ENCODE results near the gene SETD2.

The SETD2 gene

DNA sequence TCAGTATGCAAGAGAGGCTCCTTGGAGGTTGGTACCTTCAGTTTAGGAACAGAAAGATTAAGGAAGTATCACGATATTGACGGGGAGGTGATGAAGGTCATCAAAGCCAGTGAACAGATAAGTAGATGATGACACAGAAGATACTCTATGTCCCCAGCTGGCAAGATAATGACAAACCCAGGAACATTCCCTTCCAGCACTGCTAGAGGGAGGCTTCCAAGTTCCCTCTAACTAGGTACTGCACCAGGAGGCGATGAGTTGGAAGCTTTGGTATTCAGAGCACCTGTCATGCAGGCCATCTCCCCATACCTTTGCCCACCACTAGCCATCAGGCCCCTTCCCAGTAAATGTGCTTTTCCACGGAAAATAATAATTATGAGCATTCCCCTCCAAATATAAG lies 143.6 kb downstream of the SETD2 start:
- TF ChIP-seq GATA1 (IDR thresholded peaks at IDR 0.05; ENCODE audit: low read depth, low read length) (no peak), POLR2A (IDR thresholded peaks at IDR 0.05; ENCODE audit: low read length) (no peak)
- no peak for DNase-seq

DNA sequence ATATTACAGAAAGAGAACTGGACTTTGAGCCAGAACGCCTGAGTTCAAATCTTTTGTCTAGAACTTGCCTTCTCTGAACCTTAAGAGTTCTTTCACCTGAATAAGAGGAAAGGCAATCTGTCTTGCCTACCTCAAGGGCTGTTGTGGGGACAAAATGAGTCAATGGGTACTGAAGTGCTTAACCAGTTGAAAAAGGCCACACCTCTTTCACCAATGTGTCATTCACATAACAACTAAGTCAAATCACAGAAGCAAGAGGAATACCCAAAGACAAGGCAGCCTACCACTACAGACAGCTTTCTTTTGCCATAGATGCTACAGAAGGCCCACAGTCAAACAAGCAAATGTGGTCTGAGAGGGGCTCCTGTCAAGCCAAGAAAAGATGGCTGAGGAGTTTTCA lies 144.7 kb downstream of the SETD2 start:
- no peak for DNase-seq
- TF ChIP-seq POLR2A (IDR thresholded peaks at IDR 0.05; ENCODE audit: low read length) = no peak

DNA sequence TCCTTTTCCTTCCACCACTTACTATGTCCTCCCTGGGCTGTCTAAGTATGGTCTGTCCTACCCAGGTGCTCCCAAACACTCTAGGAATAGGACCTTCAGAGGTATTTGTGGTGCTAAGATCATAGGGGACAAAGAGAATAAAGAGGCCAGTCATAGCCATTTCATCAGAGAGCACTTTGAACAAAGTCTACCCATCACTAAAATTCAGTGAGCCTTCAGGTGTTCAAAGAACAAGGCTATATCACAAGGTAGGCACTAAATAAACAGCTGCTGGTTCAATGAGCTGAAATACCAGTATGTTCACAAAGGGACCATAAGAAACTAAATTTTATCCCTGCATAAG lies 145.7 kb downstream of the SETD2 start:
- TF ChIP-seq POLR2A (IDR thresholded peaks at IDR 0.05; ENCODE audit: low read length) (no peak), GATA1 (IDR thresholded peaks at IDR 0.05; ENCODE audit: low read depth, low read length) (no peak)
- no peak for DNase-seq

DNA sequence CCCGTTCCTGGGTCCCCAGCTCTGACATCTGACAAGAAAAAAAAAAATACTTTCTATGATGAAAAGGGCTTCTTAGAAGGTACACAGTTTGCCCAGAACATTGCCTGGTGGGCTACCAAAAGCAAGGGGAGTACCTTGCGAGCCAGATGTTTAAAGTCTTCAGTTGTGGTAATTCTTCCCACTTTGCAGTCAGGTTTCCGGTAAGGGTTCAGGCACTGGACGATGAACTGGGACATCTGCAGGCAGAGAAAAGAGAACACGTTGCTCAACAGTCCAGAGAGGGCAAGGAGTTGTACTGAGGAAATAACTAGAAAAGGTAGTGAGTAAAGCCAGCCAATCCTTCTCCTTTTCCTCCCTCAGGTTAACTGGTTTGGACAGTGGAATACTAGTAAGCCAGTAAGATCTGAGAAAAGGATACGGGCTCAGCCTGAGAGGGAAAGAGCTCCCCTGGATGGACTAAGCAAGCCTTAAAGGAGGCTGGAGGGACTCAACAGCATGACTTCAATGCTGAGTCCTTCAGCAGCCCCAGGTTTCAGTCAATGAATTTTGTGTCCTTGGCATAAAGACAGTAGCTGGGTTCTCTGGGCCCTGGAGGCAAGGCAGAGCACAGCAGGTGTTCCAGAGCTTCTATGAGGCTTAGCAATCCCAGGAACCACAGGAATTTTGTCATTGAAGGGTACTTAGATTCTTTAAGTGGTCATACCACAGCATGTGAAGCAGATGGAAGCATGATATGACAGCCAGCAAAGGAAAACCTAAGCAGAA lies 146.2 kb downstream of the SETD2 start:
- TF ChIP-seq GATA1 (IDR thresholded peaks at IDR 0.05; ENCODE audit: low read depth, low read length) = no peak
- no peak for TF ChIP-seq POLR2A (IDR thresholded peaks at IDR 0.05; ENCODE audit: low read length)
- no peak for DNase-seq

DNA sequence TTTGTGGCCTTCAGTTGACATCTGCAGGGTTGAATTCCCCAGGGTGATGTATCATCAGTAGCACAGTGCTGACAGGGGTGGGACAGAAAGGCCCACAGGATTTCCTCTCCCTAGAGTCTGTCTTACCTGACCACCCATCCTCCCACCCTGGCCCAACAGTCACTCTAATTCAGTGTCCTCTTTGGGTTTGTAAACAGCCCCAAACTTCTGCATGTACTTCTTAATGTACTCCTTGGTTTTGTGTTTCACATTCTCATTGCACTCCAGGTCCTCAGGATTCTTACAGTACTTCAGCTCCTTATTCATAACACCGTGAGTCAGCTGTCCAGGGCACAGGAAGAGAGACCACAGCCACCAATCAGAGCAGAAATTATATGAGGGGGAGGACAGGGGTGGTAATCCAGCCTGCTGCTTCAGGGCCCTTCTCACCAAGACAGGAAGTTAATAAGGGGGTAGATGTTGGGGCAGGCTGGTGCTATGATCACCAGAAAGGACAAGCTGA lies 146.9 kb downstream of the SETD2 start:
- TF ChIP-seq POLR2A (IDR thresholded peaks at IDR 0.05; ENCODE audit: low read length) (no peak), GATA1 (IDR thresholded peaks at IDR 0.05; ENCODE audit: low read depth, low read length) (no peak)
- DNase-seq = no peak

DNA sequence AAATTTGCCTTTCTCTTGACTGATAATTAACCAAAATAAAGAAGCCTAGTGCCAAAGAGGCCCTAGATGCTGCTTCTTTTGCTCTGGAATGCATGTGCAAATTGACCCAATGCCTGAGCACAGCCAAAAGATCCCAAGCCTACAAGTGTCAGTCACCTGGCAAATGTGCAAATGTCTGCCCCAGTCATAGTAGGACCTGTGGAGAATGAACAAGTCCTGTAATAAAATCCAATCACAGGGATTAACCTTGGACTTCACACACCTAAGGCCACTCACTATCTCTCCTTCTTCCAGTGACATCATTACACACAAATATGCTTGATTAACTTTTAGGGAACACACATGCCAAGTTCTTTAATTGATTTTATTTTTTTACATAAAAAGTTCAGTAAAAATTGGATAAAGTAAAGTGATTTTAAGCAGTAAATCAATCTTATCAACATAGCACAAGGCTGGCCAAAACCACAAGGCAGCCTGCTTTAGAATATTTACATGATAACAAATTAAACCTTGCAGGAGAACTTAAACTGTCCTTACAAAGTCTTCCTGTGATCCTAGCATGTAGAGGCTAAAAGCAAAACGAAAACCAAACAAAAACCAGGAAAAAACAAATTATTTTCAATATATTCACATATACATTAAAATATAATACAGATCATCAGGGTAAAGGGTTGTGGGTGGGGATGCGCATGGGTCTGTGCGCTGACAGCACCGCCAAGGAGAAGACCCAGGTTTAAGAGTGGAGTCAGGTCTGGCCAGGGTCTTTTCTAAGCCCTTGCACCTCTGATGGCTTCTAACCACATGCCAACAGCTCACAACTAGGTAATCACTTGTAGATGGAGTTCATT lies 147.6 kb downstream of the SETD2 start:
- DNase-seq = no peak

DNA sequence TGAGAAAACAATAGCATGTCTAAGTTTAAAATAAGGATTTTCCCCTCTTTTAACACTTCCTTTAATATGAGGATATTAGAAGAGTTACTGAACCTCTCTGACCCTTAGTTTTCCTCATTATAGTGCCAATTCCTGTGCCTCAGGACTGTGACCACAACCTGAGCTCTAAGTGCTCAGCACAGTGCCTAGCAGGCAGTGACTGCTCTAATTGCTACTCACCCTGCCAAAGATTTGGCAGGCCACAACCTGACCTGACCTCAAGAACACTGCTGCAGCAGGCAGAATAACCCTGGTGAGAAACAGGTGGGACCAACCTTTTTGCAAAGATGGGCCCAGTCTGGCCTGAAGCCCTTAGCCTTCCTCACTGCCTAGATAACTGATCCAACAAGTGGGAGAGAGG lies 148.8 kb downstream of the SETD2 start:
- TF ChIP-seq GATA1 (IDR thresholded peaks at IDR 0.05; ENCODE audit: low read depth, low read length) (no peak), POLR2A (IDR thresholded peaks at IDR 0.05; ENCODE audit: low read length) (no peak)
- no peak for DNase-seq

More for the DNA sequence above, 147.6 kb downstream of the SETD2 start:
- no peak for TF ChIP-seq GATA1 (IDR thresholded peaks at IDR 0.05; ENCODE audit: low read depth, low read length)
- no peak for TF ChIP-seq POLR2A (IDR thresholded peaks at IDR 0.05; ENCODE audit: low read length)

DNA sequence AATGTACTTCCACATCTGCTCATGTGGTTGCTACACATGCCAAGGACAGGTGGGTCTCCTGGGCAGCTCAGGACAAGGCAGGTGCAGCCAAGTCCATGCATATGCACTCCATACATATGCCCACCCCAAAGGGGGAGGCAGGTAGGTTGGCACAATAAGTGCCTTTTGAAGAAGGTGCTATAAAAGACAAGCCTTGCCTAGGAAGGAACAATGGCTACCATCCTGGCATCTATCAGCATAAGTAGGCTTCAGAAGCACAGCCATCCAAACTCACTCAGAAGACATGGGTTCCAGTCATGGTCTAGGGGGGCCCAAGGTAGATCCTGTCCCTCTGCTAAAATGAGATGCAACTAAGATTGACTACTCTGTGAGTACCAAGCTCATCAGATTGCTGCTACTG lies 149.9 kb downstream of the SETD2 start:
- TF ChIP-seq POLR2A (IDR thresholded peaks at IDR 0.05; ENCODE audit: low read length) = no peak
- TF ChIP-seq GATA1 (IDR thresholded peaks at IDR 0.05; ENCODE audit: low read depth, low read length) = no peak
- DNase-seq = no peak

DNA sequence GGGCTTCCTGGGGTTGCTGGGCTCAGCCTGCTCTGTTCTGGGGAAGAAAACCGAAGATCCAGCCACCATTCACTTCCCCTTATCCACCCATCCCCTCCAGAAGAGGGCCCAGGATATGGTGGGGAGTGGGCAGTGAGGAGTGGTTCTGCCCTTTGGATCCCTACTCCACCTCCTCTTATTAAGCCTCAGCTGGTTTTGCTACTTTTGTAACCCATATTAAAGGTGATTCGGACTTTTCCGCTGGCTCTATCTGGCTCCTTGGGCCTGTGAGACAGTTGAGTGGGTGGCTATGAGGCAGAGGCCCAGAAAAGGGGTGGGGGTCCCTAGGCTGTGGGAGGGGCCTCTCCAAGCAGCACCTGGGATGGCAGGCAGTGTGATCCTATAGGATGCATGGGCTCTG lies 150.7 kb downstream of the SETD2 start:
- DNase-seq = no peak
- TF ChIP-seq POLR2A (IDR thresholded peaks at IDR 0.05; ENCODE audit: low read length) = no peak
- no peak for TF ChIP-seq GATA1 (IDR thresholded peaks at IDR 0.05; ENCODE audit: low read depth, low read length)

DNA sequence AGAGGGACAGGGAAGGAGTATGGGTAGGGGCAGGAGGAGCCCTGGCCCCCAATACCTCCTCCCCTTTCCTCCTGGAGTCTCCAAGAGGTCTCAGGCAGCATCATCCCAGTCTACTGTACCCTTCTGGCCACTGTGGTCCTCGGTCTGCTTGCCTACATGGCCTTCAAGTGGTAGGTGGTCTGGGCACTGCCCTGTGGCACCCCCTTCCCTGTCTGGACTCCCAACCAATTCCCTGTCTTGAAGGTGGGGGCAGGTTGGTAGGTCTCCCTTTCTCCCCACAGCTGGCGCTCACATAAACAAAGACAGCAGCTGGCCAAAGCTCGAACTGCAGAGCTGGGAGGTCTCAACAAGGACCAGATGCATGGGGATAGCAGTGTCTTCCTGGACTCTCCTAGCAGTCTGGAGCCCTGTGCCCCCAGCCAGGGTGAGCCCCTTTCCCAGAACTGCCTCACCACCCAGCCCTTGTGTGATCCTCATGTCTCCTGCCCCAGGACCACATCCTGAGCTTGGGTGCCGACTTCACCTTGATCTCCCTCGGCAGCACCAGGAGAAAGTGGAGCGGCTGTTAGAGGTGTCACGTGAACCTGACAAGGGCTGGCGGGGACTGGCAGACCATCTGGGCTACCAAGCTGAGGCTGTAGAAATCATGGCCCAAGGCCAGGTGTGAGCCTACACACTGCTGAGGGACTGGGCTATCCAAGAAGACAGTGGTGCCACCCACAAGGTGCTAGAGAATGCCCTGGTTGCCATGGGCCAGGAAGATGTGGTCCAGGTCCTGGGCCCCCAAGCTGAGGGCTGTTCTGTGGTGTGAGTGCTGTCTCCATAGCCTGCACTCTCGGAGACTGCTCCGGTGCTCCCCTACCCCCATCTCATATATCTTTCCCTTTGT lies 151.3 kb downstream of the SETD2 start:
- TF ChIP-seq POLR2A (IDR thresholded peaks at IDR 0.05; ENCODE audit: low read length) (no peak), GATA1 (IDR thresholded peaks at IDR 0.05; ENCODE audit: low read depth, low read length) (no peak)
- DNase-seq = no peak

DNA sequence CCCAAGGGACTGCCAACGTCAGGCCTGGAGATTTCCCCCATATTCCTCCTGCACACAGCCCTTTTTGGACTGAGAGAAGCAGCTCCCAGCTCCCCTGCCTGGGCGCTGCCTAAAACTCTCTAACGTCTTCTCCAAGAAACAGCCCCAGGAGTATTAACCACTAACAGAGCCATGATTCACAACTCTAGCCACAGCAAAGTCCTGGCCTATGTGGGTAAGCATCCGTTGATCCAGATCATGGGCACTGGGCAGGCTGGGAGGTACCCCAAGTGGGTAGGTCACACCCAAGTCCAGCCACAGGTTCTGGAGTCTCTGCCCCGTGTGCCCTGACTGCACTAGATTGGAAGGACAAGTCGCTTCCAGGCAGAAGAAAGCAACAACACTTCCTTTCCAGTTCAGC lies 152.5 kb downstream of the SETD2 start:
- TF ChIP-seq GATA1 (IDR thresholded peaks at IDR 0.05; ENCODE audit: low read depth, low read length) (no peak), POLR2A (IDR thresholded peaks at IDR 0.05; ENCODE audit: low read length) (no peak)
- no peak for DNase-seq

DNA sequence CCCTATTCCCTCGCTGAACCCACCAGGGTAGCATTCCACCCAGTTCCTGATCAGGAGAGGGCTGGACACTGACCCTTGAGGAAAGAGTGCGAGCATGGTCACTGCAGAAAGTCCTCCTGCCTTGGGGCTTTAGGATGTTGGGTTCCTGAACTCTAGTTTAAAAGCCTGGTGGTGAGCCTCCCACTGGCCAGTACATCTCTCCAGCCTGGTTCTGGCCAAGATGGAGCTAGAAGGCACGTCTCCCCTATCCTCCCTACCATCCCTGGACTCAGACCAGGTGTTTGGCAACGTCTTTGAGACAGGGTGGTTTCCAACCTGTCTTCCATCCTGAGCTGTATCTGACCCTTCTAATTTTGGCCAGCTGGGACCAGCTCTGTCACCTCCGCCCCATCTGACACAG lies 153.0 kb downstream of the SETD2 start:
- no peak for DNase-seq
- TF ChIP-seq POLR2A (IDR thresholded peaks at IDR 0.05; ENCODE audit: low read length) (no peak), GATA1 (IDR thresholded peaks at IDR 0.05; ENCODE audit: low read depth, low read length) (no peak)

DNA sequence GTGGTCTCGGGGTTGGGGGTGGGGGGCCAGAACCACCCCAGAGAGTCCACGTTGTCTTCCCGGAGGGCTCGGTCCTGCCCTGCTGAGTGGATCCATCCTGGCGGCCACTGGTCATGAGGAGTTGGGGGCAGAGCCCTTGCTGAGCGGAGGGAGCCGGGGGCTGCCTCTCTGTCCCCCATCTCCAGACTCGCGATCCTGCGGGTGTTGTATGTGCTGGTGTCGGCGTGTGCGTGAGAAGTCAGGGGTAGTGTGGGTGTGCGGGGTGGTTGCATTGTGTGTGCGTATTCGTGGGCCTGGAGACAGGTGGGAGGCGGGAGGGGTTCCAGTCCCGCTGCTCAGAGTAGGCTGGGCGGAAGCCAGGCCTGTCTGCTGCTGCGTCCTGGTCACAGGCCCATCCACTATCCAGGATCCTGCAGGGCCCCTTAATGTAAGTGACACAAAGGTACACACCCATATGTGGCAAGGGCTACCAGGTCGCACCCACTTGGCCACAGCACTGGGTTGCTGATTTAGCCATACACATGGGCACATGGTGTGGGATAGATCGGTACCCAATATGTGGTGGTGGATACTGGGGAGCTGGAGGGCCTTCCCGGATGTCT lies 153.7 kb downstream of the SETD2 start:
- no peak for DNase-seq
- TF ChIP-seq GATA1 (IDR thresholded peaks at IDR 0.05; ENCODE audit: low read depth, low read length) (no peak), POLR2A (IDR thresholded peaks at IDR 0.05; ENCODE audit: low read length) (no peak)
